Daoy (cell line): ENCODE data around the gene TRIM44. TPM values are rescaled to one million over a fixed set of nuclear protein-coding genes. Genes with fewer than 3 reads are reported as not detected.
"Not testable (repeated sequence)": the region's sequence is repeated elsewhere in the genome, so short reads cannot be mapped to it uniquely, and the experiment has no call there.

Source experiments
- DNase-seq: peaks from one replicate; pipeline ENCODE4 v3.0.0-alpha.2; 2015; ENCODE audit warnings: low read depth
- total RNA-seq: library from RNA; depleted of rRNA; stranded (reverse); fragments of >200 nt; shearing (Covaris generic); gene quantifications from 2 replicates; pipeline ENCODE4 v1.2.3, GENCODE V29; 2014

Gene TRIM44
- total RNA-seq, 1 experiment from 2014 or later: 28.9 TPM

DNA sequence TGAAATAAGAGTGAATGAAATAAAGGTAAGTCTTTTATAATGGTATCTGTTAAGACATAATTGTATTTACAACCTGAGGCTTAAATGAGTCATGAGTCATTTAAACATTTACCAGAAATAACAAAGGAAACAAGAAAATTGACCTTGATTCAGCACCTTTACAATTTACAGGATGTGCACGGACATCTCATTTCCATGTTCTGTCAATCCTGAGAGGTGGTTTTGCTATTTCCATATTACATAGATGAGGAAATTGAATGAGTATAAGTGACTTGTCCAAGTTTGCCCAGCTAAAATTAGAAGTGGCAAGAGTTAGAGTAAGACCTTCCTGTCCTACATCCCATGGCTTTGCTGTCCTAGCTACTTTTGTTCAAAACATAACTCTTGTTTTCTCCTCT lies 89.1 kb downstream of the TRIM44 start:
- DNase-seq: no peak

GRCh38 chr11:35752115-35752514 lies 89.5 kb downstream of the TRIM44 start:
- peak; percentile 2 for DNase-seq

- not testable (repeated sequence) for DNase-seq
Observed at GRCh38 chr11:35753573-35753972, 91.0 kb downstream of the TRIM44 start.

- DNase-seq: not testable (repeated sequence)
Observed at GRCh38 chr11:35759951-35760350, 97.4 kb downstream of the TRIM44 start.

DNA sequence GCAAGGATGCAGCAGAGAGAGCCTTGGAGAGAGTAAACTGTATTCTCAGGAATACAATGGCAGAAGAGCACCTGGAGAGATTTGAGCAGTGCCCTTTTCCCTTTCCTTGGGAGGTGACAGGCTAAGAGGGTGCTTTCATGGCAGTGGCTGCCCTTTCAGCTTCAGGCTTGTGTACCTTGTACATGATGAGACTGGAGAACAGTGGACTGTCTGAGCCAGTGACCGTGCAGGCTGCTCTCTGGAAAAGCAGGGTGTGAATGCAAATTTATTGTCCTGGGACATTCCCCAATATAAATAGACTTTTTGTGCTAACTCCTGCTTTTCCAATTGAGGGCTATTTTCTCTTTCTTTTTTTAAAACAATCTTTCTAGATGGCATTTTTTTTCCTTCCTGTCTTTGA lies 99.3 kb downstream of the TRIM44 start:
- no peak for DNase-seq

GRCh38 chr11:35763301-35763700 lies 100.7 kb downstream of the TRIM44 start:
- no peak for DNase-seq

GRCh38 chr11:35763765-35764164 lies 101.2 kb downstream of the TRIM44 start:
- DNase-seq: no peak

- DNase-seq: no peak
Observed at GRCh38 chr11:35764417-35764816, 101.8 kb downstream of the TRIM44 start.

GRCh38 chr11:35765211-35765610 lies 102.6 kb downstream of the TRIM44 start:
- no peak for DNase-seq

GRCh38 chr11:35766651-35767050 lies 104.1 kb downstream of the TRIM44 start:
- no peak for DNase-seq

DNA sequence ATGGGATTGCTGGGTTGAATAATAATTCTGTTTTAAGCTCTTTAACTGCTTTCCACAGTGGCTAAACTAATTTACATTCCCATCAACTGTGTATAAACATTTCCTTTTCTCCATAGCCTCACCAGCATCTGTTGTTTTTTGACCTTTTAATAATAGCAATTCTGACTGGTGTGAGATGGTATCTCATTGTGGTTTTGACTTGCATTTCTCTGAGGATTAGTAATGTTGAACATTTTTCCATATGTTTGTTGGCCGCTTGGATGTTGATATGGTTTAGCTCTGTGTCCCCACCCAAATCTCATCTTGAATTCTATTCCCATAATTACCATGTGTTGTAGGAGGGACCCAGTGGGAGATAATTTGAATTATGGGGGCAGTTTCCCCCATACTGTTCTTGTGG lies 107.8 kb downstream of the TRIM44 start:
- DNase-seq: not testable (repeated sequence)

DNA sequence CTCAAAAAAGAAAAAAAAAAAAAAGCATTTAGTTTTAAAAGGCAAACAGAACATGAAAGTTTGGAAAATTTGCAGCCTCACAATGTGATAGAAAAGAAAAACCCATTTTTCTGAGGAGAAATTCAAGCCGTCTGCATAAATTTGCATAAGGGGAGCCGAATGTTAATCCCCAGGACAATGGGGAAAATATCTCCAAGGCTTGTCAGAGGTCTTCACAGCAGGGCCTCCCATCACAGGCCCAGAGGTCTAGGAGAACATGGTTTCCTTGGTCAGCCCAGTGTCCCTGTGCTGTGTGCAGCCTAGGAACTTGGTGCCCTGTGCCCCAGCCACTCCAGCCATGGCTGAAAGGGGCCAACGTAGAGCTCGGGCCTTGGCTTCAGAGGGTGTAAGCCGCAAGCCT lies 109.1 kb downstream of the TRIM44 start:
- no peak for DNase-seq

- not testable (repeated sequence) for DNase-seq
Observed at GRCh38 chr11:35777241-35777640, 114.7 kb downstream of the TRIM44 start.

DNA sequence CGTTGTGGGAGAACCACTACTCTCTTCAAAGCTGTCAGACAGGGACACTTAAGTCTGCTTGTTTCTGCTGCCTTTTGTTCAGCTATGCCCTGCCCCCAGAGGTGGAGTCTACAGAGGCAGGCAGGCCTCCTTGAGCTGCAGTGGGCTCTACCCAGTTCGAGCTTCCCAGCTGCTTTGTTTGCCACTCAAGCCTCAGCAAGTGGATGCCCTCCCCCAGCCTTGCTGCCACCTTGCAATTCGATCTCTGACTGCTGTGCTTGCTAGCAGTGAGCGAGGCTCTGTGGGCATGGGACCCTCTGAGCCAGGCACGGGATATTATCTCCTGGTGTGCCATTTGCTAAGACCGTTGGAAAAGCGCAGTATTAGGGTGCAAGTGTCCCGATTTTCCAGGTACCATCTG lies 116.4 kb downstream of the TRIM44 start:
- not testable (repeated sequence) for DNase-seq

GRCh38 chr11:35779409-35779808 lies 116.8 kb downstream of the TRIM44 start:
- no peak for DNase-seq

- DNase-seq: peak; percentile 13
Observed at GRCh38 chr11:35780951-35781860, 118.6 kb downstream of the TRIM44 start.

DNA sequence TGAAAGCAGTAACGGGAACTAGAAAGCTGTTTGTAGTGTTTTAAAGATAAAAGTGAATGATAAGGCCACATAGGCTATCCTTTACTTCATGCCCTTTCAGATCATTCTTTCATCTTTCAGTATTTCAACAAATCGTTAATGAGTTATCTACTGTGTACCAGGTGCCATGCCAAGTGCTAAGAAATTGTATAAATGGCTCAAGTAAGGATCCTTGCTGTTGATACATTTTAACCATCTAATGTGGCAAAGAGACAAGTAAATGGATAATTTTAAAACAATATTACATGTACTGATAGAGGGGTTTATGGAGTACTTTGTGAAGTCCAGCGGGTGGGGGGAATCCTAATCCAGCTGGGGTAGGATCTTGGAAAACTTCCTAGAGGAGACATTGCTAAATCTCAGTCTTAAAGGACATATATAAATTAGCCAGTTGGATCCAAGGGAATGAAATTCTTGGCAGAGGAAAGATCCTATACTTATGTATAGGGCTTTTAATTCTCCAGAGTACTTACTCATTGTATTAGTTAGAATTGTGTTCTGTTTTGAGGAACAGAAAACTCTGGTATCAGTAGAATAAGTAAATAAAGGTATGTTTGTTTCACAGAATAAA lies 119.4 kb downstream of the TRIM44 start:
- DNase-seq: no peak

DNA sequence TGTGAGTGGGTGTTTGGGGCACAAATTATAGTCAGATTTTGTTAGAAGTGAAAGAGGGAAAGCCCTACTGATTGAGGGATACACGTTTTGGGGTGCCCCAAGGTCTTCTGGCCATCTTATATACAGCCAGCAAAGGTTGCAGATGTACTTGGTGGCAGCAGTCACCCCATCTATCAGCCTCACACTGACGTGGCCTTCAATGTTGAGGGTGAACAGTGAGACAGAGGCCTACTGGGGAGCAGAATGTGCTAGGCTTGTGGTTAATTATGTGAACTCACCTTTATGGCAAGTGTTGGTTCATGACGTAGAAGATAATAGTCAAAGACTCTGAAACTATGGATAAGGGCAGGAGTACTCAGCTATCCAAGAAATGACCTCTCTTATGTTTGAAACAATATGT lies 121.2 kb downstream of the TRIM44 start:
- no peak for DNase-seq

DNA sequence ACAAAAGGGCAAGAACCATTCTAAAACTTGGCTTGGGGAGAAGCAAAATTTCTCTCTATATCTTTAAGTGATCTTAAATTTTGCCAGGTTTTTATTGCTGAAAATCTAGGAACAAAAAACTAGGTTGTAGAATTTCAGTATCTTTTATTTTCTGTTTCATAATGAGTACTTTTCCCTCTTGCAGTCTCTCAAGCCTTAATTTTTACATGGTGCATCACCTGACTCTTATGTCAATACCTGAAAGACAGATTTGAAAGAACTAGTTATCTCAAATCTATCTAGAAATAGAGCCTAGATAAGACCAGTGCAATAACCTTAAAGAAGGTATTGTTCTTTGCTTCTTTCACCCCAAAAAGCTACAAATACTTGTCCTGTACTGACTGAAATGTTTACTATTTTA lies 122.1 kb downstream of the TRIM44 start:
- no peak for DNase-seq

- no peak for DNase-seq
Observed at GRCh38 chr11:35785287-35786167, 123.0 kb downstream of the TRIM44 start.

- DNase-seq: no peak
Observed at GRCh38 chr11:35786188-35786587, 123.6 kb downstream of the TRIM44 start.

- DNase-seq: no peak
Observed at GRCh38 chr11:35787013-35787504, 124.5 kb downstream of the TRIM44 start.
